ENCODE results near the gene EWSR1. TPM values are rescaled to one million over a fixed set of nuclear protein-coding genes. Genes with fewer than 3 reads are reported as not detected.

EWSR1 gene
- total and polyA plus RNA-seq, 2 of the 4 experiments (the other 2 are of a cell fraction): 243 to 518 TPM

DNA sequence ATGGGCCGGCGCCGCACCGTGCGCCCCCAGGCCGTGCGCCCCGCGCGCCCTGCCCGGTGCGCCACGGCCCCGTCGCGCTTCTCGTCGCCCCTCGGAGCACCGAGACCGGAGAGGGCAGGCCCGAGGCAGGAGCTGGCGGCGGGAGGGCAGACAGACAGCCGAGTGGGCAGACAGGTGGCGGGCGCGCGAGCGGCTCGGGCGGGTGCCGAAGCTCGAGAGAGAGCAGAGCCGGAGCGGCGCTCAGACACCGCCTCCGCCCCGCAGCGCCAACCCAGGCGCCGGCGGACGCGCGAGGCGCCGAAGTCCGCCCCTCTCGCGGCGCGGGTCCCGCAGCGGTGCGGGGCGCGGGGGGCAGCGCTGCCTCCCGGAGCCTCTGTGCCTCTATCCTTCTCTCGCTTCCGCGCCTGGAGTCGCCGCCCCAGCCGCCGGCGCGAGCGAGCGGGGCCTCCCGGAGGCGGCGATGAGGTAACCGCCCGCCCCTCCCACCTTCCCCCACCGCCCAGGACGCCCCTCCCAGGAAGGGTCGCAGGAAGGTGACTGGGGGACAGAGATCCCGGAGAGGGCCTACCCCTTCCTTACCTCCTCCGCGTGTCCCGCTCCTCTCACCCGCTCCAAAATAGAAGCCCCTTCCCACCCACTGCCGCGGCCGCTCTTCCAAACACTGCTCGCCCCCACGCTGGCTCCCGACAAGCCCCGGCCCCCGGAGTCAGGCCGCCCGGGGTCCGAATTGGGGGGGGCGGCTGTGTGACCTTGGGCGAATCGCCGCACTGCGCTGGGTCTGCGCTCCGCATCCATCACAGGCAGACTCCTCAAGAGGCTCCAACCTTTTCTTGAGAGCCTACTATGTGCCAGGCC lies 47.4 kb downstream of the EWSR1 start, which contains the start of gene RASL10A:
TSS of gene RASL10A (minus strand) at position 412 of the 855 bp plus-strand sequence. CDS start 451 bp downstream, outside the sequence.
- ChIA-PET POLR2A (ENCODE audit: unreplicated experiment) (no interaction called here), CTCF (no interaction called here)
- DNase-seq (no peak), ATAC-seq (ENCODE audit: low read depth) (no peak)
- WGBS, 2 experiments (ENCODE audit: extremely low coverage in 2 of 2, insufficient read length in 1 of 2): 8% methylated on average over 37 of the region's 103 CpGs; no CpG with 5 or more reads in 1 of the 2 experiments
- dilution Hi-C loops (cut with HindIII; ENCODE audit: low sequenced_read_pairs, unreplicated experiment) (no loop called here), intact Hi-C loops (cut with micrococcal nuclease) (no loop called here), in situ Hi-C loops (cut with MboI; ENCODE audit: low sequenced_read_pairs) (no loop called here)
- 0 out of 2 replicates have a peak within 1 kb of the TSS, but pooled peaks have one; percentile 12 for H3K4me3 ChIP-seq (ENCODE audit: insufficient read depth, low read depth, low read length)
- peaks cover 27% of the 10 kb centered on the region for H4K20me1 ChIP-seq (ENCODE audit: insufficient read depth, low read length)
- H3K9ac ChIP-seq (ENCODE audit: low read depth, low read length): no peak within 1 kb of the TSS
- peak within 1 kb of the TSS; percentile 67 for H2AFZ ChIP-seq (replicated peaks; ENCODE audit: low read length, poor library complexity)
- no peak within 1 kb of the TSS for H2BK120ac ChIP-seq (ENCODE audit: low read depth, low read length)
- H3K18ac ChIP-seq (ENCODE audit: low read depth, low read length): no peak within 1 kb of the TSS
- no peak within 1 kb of the TSS for H2BK20ac ChIP-seq (ENCODE audit: low read depth, low read length)
- no peak within 1 kb of the TSS for H4K5ac ChIP-seq (ENCODE audit: low read depth, low read length)
- no peak for TF ChIP-seq MXI1 (IDR thresholded peaks at IDR 0.05; ENCODE audit: borderline replicate concordance, low read depth, low read length)
- TF ChIP-seq MAFK (IDR thresholded peaks at IDR 0.05; ENCODE audit: low read depth, low read length): no peak
- no peak for TF ChIP-seq MAZ (IDR thresholded peaks at IDR 0.05; ENCODE audit: borderline replicate concordance, low read depth, low read length)
- TF ChIP-seq RFX5 (IDR thresholded peaks at IDR 0.05; ENCODE audit: low read depth, low read length): no peak
- no peak for TF ChIP-seq CEBPB (IDR thresholded peaks at IDR 0.05; ENCODE audit: low read depth, low read length)
- no peak for TF ChIP-seq BHLHE40 (IDR thresholded peaks at IDR 0.05; ENCODE audit: low read depth, low read length)
- TF ChIP-seq RCOR1 (IDR thresholded peaks at IDR 0.05; ENCODE audit: insufficient replicate concordance, low read length): no peak
- TF ChIP-seq, protein P1, sequence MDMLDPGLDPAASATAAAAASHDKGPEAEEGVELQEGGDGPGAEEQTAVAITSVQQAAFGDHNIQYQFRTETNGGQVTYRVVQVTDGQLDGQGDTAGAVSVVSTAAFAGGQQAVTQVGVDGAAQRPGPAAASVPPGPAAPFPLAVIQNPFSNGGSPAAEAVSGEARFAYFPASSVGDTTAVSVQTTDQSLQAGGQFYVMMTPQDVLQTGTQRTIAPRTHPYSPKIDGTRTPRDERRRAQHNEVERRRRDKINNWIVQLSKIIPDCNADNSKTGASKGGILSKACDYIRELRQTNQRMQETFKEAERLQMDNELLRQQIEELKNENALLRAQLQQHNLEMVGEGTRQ (IDR thresholded peaks at IDR 0.05; ENCODE audit: low read depth, low read length): no peak
- TF ChIP-seq FOS (IDR thresholded peaks at IDR 0.05; ENCODE audit: low read depth, low read length): no peak
- no peak for TF ChIP-seq NFE2L2 (IDR thresholded peaks at IDR 0.05; ENCODE audit: low read depth, low read length)
- TF ChIP-seq RAD21 (IDR thresholded peaks at IDR 0.05; ENCODE audit: low read length): no peak
- H3K4me2 ChIP-seq (ENCODE audit: low read depth, low read length): no peak within 1 kb of the TSS
- 0 out of 2 replicates have a peak, but pooled peaks cover 3% of the 10 kb centered on the region for H3K9me1 ChIP-seq (ENCODE audit: insufficient read depth, low read length)
- H2AK9ac ChIP-seq (replicated peaks; ENCODE audit: low read depth, low read length, poor library complexity): no peak within 1 kb of the TSS
- no peak within 1 kb of the TSS for H2BK5ac ChIP-seq (ENCODE audit: low read depth, low read length, poor library complexity, severe bottlenecking)
- H3K9me3 ChIP-seq (ENCODE audit: control insufficient read depth, insufficient read depth, low read length): no peaks in the 10 kb centered on the region
- H3K27me3 ChIP-seq (ENCODE audit: control insufficient read depth, insufficient read depth, low read length): peaks cover 47% of the 10 kb centered on the region
- peaks cover 2% of the 10 kb centered on the region; the same call in 1 of the 2 replicates for H3K36me3 ChIP-seq (ENCODE audit: control insufficient read depth, insufficient read depth, low read length)
- H3K56ac ChIP-seq (ENCODE audit: extremely low read depth, insufficient read depth, low read length): no peak within 1 kb of the TSS
- peaks cover 4% of the 10 kb centered on the region for H3K4me1 ChIP-seq (ENCODE audit: control insufficient read depth, insufficient read depth, low read length)
- H2BK15ac ChIP-seq (ENCODE audit: low read depth, low read length): no peak within 1 kb of the TSS
- no peak within 1 kb of the TSS for H3K4ac ChIP-seq (ENCODE audit: low read depth, low read length)
- H3K27ac ChIP-seq (ENCODE audit: insufficient read depth, low read length): no peak within 1 kb of the TSS
- no peak within 1 kb of the TSS for H3K14ac ChIP-seq (replicated peaks; ENCODE audit: low read depth, low read length)
- no peak within 1 kb of the TSS for H4K91ac ChIP-seq (ENCODE audit: insufficient read depth, low read depth, low read length)
- no peak within 1 kb of the TSS; the same call in 1 of the 2 replicates for H3K23ac ChIP-seq (ENCODE audit: low read depth, low read length)
- no TSS peak for BruUV-seq (replicated peaks)
- peaks cover 0 to 9% of the 10 kb centered on the region in 2 experiments; a peak in 2 of 4 replicates for H3K79me1 ChIP-seq (ENCODE audit: low read depth in 1 of 2, low read length in 2 of 2)
- H2AK5ac ChIP-seq (ENCODE audit: low read depth, low read length): no peak within 1 kb of the TSS
- no peak within 1 kb of the TSS for H4K8ac ChIP-seq (ENCODE audit: low read depth in 2 of 2, low read length in 2 of 2)

All from IMR-90 (cell line).